Body of pancreas (tissue), 4 donors: ENCODE results near the gene HMOX2. TPM values are rescaled to one million over a fixed set of nuclear protein-coding genes. Genes with fewer than 3 reads are reported as not detected.

ENCODE experiments used
- ATAC-seq: fragments of 150-250 bp; one replicate; pipeline ENCODE4 v1.9.1; 2016
- DNase-seq, 4 donors: peaks; one replicate each; pipeline ENCODE4 v3.0.0-alpha.2; 2019
- H3K27ac ChIP-seq, 4 donors: fragments of 200-600 bp; sonication (generic); 1 replicate in 3 of 4; 2 replicates in 1 of 4; pipeline versions ENCODE4 v1.5.1 to v1.6.1; 2016 to 2019; ENCODE audit warnings: mild to moderate bottlenecking in 1 of 4, mixed read lengths in 1 of 4, moderate library complexity in 1 of 4
- H3K27me3 ChIP-seq, 2 donors: fragments of 200-600 bp; sonication (generic); one replicate each; pipeline ENCODE4 v1.6.0; 2016; ENCODE audit warnings: mild to moderate bottlenecking in 1 of 2
- H3K36me3 ChIP-seq, 2 donors: fragments of 200-600 bp; sonication (generic); replicated peaks in 1 of 2; 2 replicates each; pipeline ENCODE4 v1.5.1; 2016; ENCODE audit warnings: low read depth in 2 of 2; ENCODE audit not compliant: insufficient read depth in 1 of 2
- H3K4me1 ChIP-seq: fragments of 200-600 bp; sonication (generic); one replicate; pipeline ENCODE4 v1.6.0; 2016
- H3K4me3 ChIP-seq, 2 donors: fragments of 200-600 bp; sonication (generic); 1 replicate in 1 of 2; 2 replicates in 1 of 2; pipeline ENCODE4 v1.5.1; 2016 to 2019
- H3K9me3 ChIP-seq, 3 donors: fragments of 200-600 bp; sonication (generic); 1 replicate in 2 of 3; 2 replicates in 1 of 3; pipeline ENCODE4 v1.5.1; 2016
- POLR2A ChIP-seq, 3 donors: fragments of 450-650 bp; IDR thresholded peaks; one replicate each; pipeline ENCODE4 v1.6.1; 2016; ENCODE audit warnings: antibody characterized with exemption in 3 of 3, mild to moderate bottlenecking in 2 of 3
- WGBS, 2 donors: methylation state at CpG; one replicate each; pipeline ENCODE4 v1.1.5; 2017; 5-methylcytosine and 5-hydroxymethylcytosine counted together
- intact Hi-C: fragments of 100-400 bp; cut with DNase I; formaldehyde crosslinking; loops from one replicate; pipeline ENCODE4 v1.15.1; 2023
- small RNA-seq: library from RNA; depleted of rRNA; stranded (forward); fragments of <200 nt; gene quantifications from one replicate; pipeline ENCODE3, GENCODE V24; 2016
- total RNA-seq, 2 donors: library from RNA; depleted of rRNA; stranded (reverse); fragments of >200 nt; gene quantifications; one replicate each; pipeline ENCODE4 v1.1.0, GENCODE V29; 2016
- TF ChIP-seq, protein P1 (sequence below), 7 experiments: fragments of 450-650 bp in 4 of 7; fragments of 200-600 bp in 3 of 7; sonication (generic) in 3 of 7; IDR thresholded peaks; one replicate each; pipeline ENCODE4 v1.5.1; 2016 to 2019; ENCODE audit warnings: antibody characterized with exemption in 7 of 7

HMOX2 gene
- total RNA-seq, 2 donors from 2014 or later = 18.4 to 115 TPM

DNA sequence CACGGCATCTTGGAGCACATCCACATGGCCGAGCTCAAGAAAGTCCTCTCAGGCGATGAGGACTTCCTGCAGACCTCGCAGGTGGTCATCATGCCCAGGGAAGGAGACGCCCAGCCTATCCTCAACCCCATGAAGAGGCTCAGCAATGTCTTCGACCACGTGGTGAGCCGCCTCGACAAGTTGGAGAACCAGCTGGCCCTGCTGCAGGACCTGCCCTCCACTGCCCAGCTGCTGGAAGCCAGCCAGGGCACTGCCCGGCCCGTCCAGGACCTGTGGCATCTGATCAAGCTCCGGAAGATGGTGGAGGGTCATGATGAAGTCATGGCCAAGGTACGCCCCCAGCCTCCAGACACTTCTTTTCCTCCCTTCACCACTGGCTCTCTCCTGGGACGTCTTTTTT is 80.4 kb downstream of the HMOX2 start:
- no peak for ATAC-seq
- intact Hi-C loops = no loop called here

DNA sequence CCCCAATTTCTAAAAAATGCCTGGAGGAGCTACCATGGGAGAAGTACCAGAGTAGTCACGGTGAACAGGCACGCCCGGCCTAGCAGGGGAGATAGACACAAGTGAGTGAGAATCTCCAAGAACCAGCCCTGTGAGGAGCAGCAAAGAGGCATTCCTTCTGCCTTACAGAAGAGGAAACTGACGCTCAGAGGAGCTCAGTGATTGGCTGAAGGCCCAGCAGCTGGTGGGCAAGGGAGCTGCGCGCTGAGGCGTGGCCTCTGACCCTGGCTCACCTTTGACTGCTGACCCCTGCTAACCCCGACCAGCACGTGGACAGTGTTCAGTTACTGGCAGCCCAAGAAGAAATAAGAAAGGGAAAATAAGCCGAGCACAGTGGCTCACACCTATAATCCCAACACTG is 81.8 kb downstream of the HMOX2 start:
- intact Hi-C loops = no loop called here
- Histone ChIP-seq H3K4me3 (no peak overlapping the region), H3K4me1 (no peaks in the 10 kb centered on the region), H3K36me3 (no peaks in the 10 kb centered on the region), H3K9me3 (no peaks in the 10 kb centered on the region), H3K27me3 (no peaks in the 10 kb centered on the region), H3K27ac (no peak overlapping the region)
- 83 to 84% methylated on average over 10 of the region's 10 CpGs for WGBS, 2 donors
- DNase-seq (no peak), ATAC-seq (no peak)
- TF ChIP-seq, protein P1, sequence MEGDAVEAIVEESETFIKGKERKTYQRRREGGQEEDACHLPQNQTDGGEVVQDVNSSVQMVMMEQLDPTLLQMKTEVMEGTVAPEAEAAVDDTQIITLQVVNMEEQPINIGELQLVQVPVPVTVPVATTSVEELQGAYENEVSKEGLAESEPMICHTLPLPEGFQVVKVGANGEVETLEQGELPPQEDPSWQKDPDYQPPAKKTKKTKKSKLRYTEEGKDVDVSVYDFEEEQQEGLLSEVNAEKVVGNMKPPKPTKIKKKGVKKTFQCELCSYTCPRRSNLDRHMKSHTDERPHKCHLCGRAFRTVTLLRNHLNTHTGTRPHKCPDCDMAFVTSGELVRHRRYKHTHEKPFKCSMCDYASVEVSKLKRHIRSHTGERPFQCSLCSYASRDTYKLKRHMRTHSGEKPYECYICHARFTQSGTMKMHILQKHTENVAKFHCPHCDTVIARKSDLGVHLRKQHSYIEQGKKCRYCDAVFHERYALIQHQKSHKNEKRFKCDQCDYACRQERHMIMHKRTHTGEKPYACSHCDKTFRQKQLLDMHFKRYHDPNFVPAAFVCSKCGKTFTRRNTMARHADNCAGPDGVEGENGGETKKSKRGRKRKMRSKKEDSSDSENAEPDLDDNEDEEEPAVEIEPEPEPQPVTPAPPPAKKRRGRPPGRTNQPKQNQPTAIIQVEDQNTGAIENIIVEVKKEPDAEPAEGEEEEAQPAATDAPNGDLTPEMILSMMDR (IDR thresholded peaks at IDR 0.05) = no peak
- TF ChIP-seq POLR2A (IDR thresholded peaks at IDR 0.05) = no peak

More for the DNA sequence above, 80.4 kb downstream of the HMOX2 start:
- Histone ChIP-seq H3K9me3 (no peaks in the 10 kb centered on the region), H3K4me1 (no peaks in the 10 kb centered on the region), H3K4me3 (no peak overlapping the region), H3K36me3 (no peaks in the 10 kb centered on the region), H3K27me3 (no peaks in the 10 kb centered on the region), H3K27ac (no peak overlapping the region)
- no peak for DNase-seq
- TF ChIP-seq POLR2A (IDR thresholded peaks at IDR 0.05) = no peak
- TF ChIP-seq, protein P1 (IDR thresholded peaks at IDR 0.05) = no peak
- 66 to 78% methylated on average over 6 to 14 of the region's 14 CpGs for whole genome bisulfite sequencing, 2 donors

Small RNAs within 50 kb of the gene (small RNA-seq; reads per million reads assigned to genes)
- not detected for gene AC012676.2

Other genes with a start within 250 kb of the HMOX2 start
- gene SRL, start 234.3 kb upstream of the HMOX2 start, total RNA-seq = not detected
- gene TFAP4, start 203.4 kb upstream of the HMOX2 start, total RNA-seq = 10 to 100 TPM in 1 of 2 donors, 1 to 10 TPM in 1; 8.3 to 18.8 TPM
- 1 to 10 TPM; 6.0 to 6.3 TPM for gene GLIS2, start 160.3 kb upstream of the HMOX2 start, total RNA-seq
- 10 to 100 TPM; 25.9 to 27.7 TPM for gene PAM16, start 125.1 kb upstream of the HMOX2 start, total RNA-seq
- gene VASN, start 104.5 kb upstream of the HMOX2 start, total RNA-seq = 10 to 100 TPM; 14.3 to 22.1 TPM
- 10 to 100 TPM; 13.2 to 48.8 TPM for gene CORO7, start 59.8 kb upstream of the HMOX2 start, total RNA-seq
- 10 to 100 TPM; 26.4 to 29.1 TPM for gene DNAJA3, start 50.5 kb upstream of the HMOX2 start, total RNA-seq
- gene NMRAL1, start 1.8 kb upstream of the HMOX2 start, total RNA-seq = 10 to 100 TPM; 36.3 to 43.8 TPM
- gene CDIP1, start 62.4 kb downstream of the HMOX2 start, total RNA-seq = 10 to 100 TPM; 12.9 to 23.3 TPM
- gene C16orf96, start 79.9 kb downstream of the HMOX2 start, total RNA-seq = under 1 TPM in 1 of 2 donors, not detected in 1; 0.52 TPM
- gene UBALD1, start 138.5 kb downstream of the HMOX2 start, total RNA-seq = 10 to 100 TPM; 11.9 to 19.4 TPM
- 10 to 100 TPM; 23.3 to 44.8 TPM for gene MGRN1, start 148.4 kb downstream of the HMOX2 start, total RNA-seq
- gene NUDT16L1, start 217.2 kb downstream of the HMOX2 start, total RNA-seq = 10 to 100 TPM; 18.7 to 25.4 TPM